Chondrocyte (in vitro differentiated cells): ENCODE data around the gene NME2. TPM values are rescaled to one million over a fixed set of nuclear protein-coding genes. Genes with fewer than 3 reads are reported as not detected.
A peak's percentile ranks its signal among the peaks of the same experiment; 100 is the strongest.
"Not testable (repeated sequence)": the region's sequence is repeated elsewhere in the genome, so short reads cannot be mapped to it uniquely, and the experiment has no call there.

Experiments used
- DNase-seq: peaks from one replicate; pipeline ENCODE4 v3.0.0; 2021; ENCODE audit warnings: mixed read lengths, low spot score
- H3K27ac Mint-ChIP-seq: one replicate; pipeline ENCODE4 v1.8.0; 2021; ENCODE audit warnings: mild to moderate bottlenecking, moderate library complexity, mixed read lengths; ENCODE audit not compliant: unreplicated experiment
- H3K27me3 Mint-ChIP-seq: 2 replicates; pipeline ENCODE4 v1.8.0; 2021; ENCODE audit warnings: low read depth, mixed read lengths
- H3K36me3 Mint-ChIP-seq: 2 replicates; pipeline ENCODE4 v1.8.0; 2021; ENCODE audit warnings: low read depth, mixed read lengths
- H3K4me1 Mint-ChIP-seq: 2 replicates; pipeline ENCODE4 v1.8.0; 2021; ENCODE audit warnings: low read depth, mild to moderate bottlenecking, mixed read lengths
- H3K4me3 Mint-ChIP-seq: one replicate; pipeline ENCODE4 v1.8.0; 2021; ENCODE audit warnings: mild to moderate bottlenecking, moderate library complexity, mixed read lengths; ENCODE audit not compliant: unreplicated experiment
- H3K9me3 Mint-ChIP-seq: 2 replicates; pipeline ENCODE4 v1.8.0; 2021; ENCODE audit warnings: low read depth, mixed read lengths
- total RNA-seq: library from RNA; stranded (reverse); gene quantifications from 3 replicates; pipeline ENCODE4 v1.2.1, GENCODE V29; 2021
- TF ChIP-seq, protein P1 (sequence below): fragments of 200-600 bp; sonication (generic); IDR thresholded peaks from 2 replicates; pipeline ENCODE4 v1.5.0; 2021; ENCODE audit warnings: antibody characterized with exemption, mild to moderate bottlenecking, moderate library complexity

The NME2 gene
- total RNA-seq, 1 donor from 2014 or later, result 751 TPM

DNA sequence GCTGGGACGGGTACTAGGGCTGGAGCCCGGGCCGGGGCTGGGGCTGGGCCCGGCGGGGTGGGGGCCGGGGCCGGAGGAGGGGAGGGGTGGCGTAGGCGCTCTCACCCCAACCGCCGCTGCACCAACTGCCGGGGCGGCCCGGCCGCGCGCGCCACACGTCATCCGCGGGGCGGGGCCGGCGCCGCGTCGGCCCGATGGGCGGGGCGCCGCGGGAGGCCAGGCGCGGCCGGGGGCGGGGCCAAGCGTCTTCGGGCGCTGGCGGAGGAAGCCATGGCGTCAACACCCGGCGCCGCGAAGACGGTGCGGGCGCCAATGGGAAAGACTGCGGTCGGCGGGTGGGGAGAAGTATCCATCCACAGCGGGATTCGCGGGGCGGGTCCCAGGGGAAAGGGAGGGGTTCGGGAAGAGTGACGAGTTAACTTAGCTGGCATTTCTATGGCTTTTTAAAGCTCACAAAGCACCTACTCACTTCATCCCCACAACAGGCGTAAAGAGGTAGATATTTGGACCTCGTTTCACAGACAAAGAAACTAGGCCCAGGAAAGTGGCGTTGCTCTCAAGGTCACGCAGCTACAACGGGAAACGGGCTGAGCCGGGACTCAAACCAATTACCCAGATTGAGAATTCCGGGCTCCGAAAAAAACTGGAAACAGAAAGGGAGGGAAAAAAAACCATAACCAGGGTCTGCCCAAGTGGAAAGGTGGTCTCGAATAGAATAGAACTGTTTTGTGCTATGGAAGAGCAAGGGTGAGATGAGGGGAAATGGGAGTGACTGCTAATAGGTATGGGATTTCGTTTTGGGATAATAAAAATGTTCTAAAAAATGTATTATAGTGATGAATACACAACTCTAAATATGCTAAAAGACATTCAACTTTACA is 45.2 kb upstream of the NME2 start, which contains the start of gene SPAG9:
Gene SPAG9 (minus strand): TSS at position 130 of the 881 bp plus-strand sequence. CDS start 212 bp downstream, outside the sequence.
- no peaks in the 10 kb centered on the region for H3K36me3 Mint-ChIP-seq
- H3K27ac Mint-ChIP-seq, result peak within 1 kb of the TSS; percentile 99
- TF ChIP-seq, protein P1, sequence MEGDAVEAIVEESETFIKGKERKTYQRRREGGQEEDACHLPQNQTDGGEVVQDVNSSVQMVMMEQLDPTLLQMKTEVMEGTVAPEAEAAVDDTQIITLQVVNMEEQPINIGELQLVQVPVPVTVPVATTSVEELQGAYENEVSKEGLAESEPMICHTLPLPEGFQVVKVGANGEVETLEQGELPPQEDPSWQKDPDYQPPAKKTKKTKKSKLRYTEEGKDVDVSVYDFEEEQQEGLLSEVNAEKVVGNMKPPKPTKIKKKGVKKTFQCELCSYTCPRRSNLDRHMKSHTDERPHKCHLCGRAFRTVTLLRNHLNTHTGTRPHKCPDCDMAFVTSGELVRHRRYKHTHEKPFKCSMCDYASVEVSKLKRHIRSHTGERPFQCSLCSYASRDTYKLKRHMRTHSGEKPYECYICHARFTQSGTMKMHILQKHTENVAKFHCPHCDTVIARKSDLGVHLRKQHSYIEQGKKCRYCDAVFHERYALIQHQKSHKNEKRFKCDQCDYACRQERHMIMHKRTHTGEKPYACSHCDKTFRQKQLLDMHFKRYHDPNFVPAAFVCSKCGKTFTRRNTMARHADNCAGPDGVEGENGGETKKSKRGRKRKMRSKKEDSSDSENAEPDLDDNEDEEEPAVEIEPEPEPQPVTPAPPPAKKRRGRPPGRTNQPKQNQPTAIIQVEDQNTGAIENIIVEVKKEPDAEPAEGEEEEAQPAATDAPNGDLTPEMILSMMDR, result no peak
- no peaks in the 10 kb centered on the region for H3K9me3 Mint-ChIP-seq
- H3K4me1 Mint-ChIP-seq, result peaks cover 63% of the 10 kb centered on the region
- H3K4me3 Mint-ChIP-seq, result peak within 1 kb of the TSS; percentile 95
- H3K27me3 Mint-ChIP-seq, result no peaks in the 10 kb centered on the region
- DNase-seq, result peak; percentile 98

DNA sequence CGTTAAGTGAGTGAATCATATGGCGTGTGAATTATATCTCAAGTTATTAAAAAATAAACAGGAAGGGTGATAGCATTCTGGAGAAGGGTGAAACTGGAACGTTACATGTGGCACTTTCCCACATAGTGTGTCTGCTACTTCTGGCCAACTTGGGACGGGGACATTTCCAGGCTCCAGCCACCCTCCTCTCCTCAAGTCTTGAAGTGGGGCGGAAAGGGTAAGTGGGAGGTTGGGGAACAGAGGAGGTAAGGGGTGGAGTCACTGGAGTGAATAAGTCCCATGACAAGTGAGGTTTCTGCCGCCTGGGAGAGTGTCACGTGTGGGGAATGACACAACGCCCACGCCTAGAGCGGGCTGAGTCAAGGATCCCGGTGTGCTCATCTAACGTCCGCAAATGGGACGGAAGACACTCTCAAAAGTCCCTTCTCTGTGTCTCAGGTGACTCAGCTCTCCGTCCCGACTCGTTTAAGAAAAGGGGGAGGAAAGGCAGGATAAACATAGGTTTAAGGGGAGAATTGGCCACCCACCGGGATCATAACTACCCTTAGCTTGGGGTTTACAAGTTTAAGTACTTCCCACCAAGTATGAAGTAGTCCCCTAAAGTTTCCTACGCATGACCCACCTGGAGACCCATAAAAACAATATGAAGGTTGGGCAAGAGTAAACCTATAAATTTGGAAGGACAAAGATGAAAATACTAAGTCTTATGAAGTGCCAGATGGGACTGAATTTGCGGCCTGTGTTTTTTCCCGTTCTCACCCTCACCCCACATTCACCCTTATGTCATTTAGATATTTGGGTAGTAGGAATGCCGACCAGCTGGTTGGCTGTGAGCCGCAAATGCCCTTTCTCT is 44.4 kb upstream of the NME2 start:
- no peaks in the 10 kb centered on the region for H3K9me3 Mint-ChIP-seq
- no peaks in the 10 kb centered on the region for H3K27me3 Mint-ChIP-seq
- peak overlapping the region; percentile 76 for H3K4me3 Mint-ChIP-seq
- TF ChIP-seq, protein P1, result no peak
- no peaks in the 10 kb centered on the region for H3K36me3 Mint-ChIP-seq
- peak overlapping the region; percentile 99 for H3K27ac Mint-ChIP-seq
- H3K4me1 Mint-ChIP-seq, result peaks cover 59% of the 10 kb centered on the region
- DNase-seq, result no peak

DNA sequence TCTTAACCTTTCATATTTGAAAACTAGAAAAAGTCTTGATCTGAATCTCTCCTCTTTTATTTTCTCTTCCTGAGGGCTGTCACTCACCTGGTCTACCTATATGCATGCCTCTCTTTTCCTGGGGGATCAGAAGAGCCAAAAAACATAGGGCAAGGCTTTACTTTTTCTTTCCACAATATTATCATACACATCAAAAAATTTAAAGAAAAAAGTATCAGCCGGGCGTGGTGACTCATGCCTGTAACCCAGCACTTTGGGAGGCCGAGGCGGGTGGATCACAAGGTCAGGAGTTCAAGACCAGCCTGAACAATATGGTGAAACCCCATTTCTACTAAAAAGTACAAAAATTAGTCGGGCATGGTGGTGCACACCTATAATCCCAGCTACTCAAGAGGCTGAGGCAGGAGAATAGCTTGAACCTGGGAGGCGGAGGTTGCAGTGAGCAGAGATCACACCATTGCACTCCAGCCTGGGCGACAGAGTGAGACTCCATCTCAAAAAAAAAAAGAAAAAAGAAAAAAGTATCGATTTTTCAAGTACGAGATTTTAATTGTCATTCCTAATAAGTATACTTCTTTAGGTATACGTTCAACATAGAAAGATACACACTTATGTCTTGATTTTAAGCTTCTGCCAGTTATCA is 43.6 kb upstream of the NME2 start:
- peaks cover 51% of the 10 kb centered on the region for H3K4me1 Mint-ChIP-seq
- H3K9me3 Mint-ChIP-seq, DNase-seq, H3K36me3 Mint-ChIP-seq, H3K27me3 Mint-ChIP-seq: not testable (repeated sequence)
- H3K4me3 Mint-ChIP-seq, result peak overlapping the region; percentile 76
- H3K27ac Mint-ChIP-seq, result peak overlapping the region; percentile 99

DNA sequence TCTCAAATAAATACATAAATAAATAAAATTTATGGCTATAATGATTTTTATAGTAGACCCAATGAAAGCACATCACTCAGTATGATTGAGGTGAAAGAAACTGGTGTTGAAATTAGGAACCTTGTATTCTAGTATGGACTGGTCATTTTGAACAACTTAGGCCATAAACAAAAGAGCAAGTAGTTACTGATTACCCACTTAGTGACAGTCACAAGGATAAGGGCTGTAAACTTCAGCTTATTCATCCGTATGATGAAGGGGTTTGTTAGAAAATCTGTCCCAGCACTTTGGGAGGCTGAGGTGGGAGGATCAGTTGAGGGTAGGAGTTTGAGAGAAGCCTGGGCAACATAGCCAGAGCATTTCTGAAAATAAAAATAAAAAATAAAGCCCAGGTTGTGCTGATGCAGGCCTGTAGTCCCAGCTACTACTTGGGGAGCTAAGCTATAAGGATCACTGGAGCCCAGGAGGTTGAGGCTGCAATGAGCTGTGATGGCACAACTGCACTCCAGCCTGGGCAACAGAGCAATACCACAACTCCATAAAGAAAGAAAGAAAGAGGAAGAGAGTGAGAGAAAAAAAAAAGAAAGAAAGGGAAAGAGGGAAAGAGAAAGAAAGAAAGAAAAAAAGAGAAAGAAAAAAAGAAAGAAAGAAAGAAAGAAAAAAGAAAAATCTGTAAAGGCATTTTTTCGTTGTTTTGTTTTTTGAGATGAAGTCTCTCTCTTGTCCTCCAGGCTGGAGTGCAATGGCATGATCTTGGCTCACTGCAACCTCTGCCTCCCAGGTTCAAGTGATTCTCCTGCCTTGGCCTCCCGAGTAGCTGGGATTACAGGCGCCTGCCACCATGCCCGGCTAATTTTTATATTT is 41.3 kb upstream of the NME2 start:
- Mint-ChIP-seq H3K27me3 (no peaks in the 10 kb centered on the region), H3K4me1 (peaks cover 29% of the 10 kb centered on the region), H3K9me3 (no peaks in the 10 kb centered on the region), H3K36me3 (no peaks in the 10 kb centered on the region), H3K27ac (no peak overlapping the region), H3K4me3 (no peak overlapping the region)
- TF ChIP-seq, protein P1, result no peak
- no peak for DNase-seq

DNA sequence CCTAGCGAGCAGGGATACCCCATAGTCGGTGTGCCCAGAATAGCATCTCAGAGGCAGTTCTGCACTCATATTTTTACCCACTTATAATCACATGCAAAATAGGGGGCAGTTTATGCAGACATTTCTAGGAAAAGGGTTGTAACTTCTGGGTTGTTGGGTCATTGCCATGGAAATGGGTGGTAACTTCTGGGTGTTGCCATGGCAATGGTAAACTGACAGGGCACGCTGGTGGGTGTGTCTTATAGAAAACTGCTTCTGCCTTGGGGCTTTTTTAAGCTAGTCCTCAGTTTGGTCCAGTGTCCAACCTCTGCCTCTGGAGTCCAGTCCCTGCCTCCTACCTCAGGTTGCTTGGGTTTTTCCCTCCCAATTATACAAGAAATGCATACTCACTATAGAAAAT is 38.1 kb upstream of the NME2 start:
- Mint-ChIP-seq H3K27ac (no peak overlapping the region), H3K36me3 (no peaks in the 10 kb centered on the region), H3K4me1 (peaks cover 18% of the 10 kb centered on the region), H3K27me3 (no peaks in the 10 kb centered on the region), H3K4me3 (no peak overlapping the region), H3K9me3 (no peaks in the 10 kb centered on the region)
- DNase-seq, result no peak
- TF ChIP-seq, protein P1, result no peak
